GM12878 (cell line): ENCODE data around the gene TSPEAR. TPM values are rescaled to one million over a fixed set of nuclear protein-coding genes. Genes with fewer than 3 reads are reported as not detected.
"Not testable (repeated sequence)": the region's sequence is repeated elsewhere in the genome, so short reads cannot be mapped to it uniquely, and the experiment has no call there.

ENCODE experiments used
- ATAC-seq: fragments of 200-7000 bp; cut with Tn5 transposase; 3 replicates; pipeline ENCODE4 v1.9.1; 2020; ENCODE audit warnings: mild to moderate bottlenecking, moderate library complexity
- BruUV-seq: library from RNA; stranded (reverse); fragments of 400-500 nt; replicated peaks from 2 replicates; lab custom pipeline; 2021; lab: Mats Ljungman, UMichigan
- CTCF ChIA-PET: fragments of 300-600 bp; sonication (Branson Sonifier 250); formaldehyde crosslinking; extraction: SDS; loops from one replicate; lab custom pipeline; 2021; ENCODE audit warnings: inconsistent platforms; lab: Yijun Ruan, JAX
- POLR2A ChIA-PET: fragments of 350-600 bp; formaldehyde crosslinking; extraction: SDS; loops from one replicate; lab custom pipeline; 2021; ENCODE audit warnings: inconsistent platforms; lab: Charles Lee
- RAD21 ChIA-PET: fragments of 300-600 bp; sonication (Branson Sonifier 250); formaldehyde crosslinking; loops from one replicate; lab custom pipeline; 2023; ENCODE audit warnings: antibody characterized with exemption; ENCODE audit not compliant: unreplicated experiment; lab: Charles Lee
- SMC1A ChIA-PET: fragments of 300-600 bp; sonication (Branson Sonifier 250); formaldehyde crosslinking; loops from one replicate; lab custom pipeline; 2023; ENCODE audit not compliant: unreplicated experiment, uncharacterized antibody; lab: Charles Lee
- DNase-seq: peaks from one replicate; pipeline ENCODE4 v3.0.0-alpha.2; 2011; ENCODE audit warnings: low read depth, low spot score
- FAIRE-seq: peaks from 3 replicates; lab custom pipeline; 2011; peaks lifted over from hg19 to GRCh38; lab: Jason Lieb, UNC
- H2AFZ ChIP-seq: 2 replicates; pipeline ENCODE4 v1.6.0; 2011; ENCODE audit warnings: low read depth, low read length, control low read depth; ENCODE audit not compliant: control insufficient read depth
- H3K27ac ChIP-seq: 2 replicates; pipeline ENCODE4 v1.5.1; 2011; ENCODE audit warnings: control low read depth; ENCODE audit not compliant: control insufficient read depth, insufficient read depth
- H3K27me3 ChIP-seq, 2 experiments: replicated peaks in 1 of 2; 2 replicates each; pipeline versions ENCODE4 v1.6.0 to v1.6.1; 2011; ENCODE audit warnings: low read length in 1 of 2; ENCODE audit not compliant: control insufficient read depth in 2 of 2, insufficient read depth in 2 of 2
- H3K36me3 ChIP-seq, 2 experiments: 2 replicates each; pipeline ENCODE4 v1.5.1; 2011; ENCODE audit warnings: low read length in 1 of 2; ENCODE audit not compliant: control insufficient read depth in 2 of 2, insufficient read depth in 2 of 2
- H3K4me1 ChIP-seq: 2 replicates; pipeline ENCODE4 v1.6.1; 2011; ENCODE audit warnings: mild to moderate bottlenecking, low read length, moderate library complexity, mixed read lengths; ENCODE audit not compliant: control insufficient read depth, insufficient read depth
- H3K4me2 ChIP-seq: 2 replicates; pipeline ENCODE4 v1.6.0; 2011; ENCODE audit warnings: control low read depth; ENCODE audit not compliant: control insufficient read depth, insufficient read depth
- H3K4me3 ChIP-seq: fragments of 200-600 bp; sonication (generic); 2 replicates; pipeline ENCODE4 v1.5.1; 2016
- H3K79me2 ChIP-seq: 2 replicates; pipeline ENCODE4 v1.6.0; 2011; ENCODE audit warnings: low read length; ENCODE audit not compliant: control insufficient read depth, insufficient read depth
- H3K9ac ChIP-seq: 2 replicates; pipeline ENCODE4 v1.8.0; 2011; ENCODE audit warnings: low read length, control low read depth, mixed read lengths; ENCODE audit not compliant: control insufficient read depth, insufficient read depth
- H3K9me3 ChIP-seq: replicated peaks from 3 replicates; pipeline ENCODE4 v1.5.1; 2011; ENCODE audit warnings: mild to moderate bottlenecking, low read length; ENCODE audit not compliant: control insufficient read depth, insufficient read depth
- H4K20me1 ChIP-seq: 2 replicates; pipeline ENCODE4 v1.6.0; 2011; ENCODE audit not compliant: control insufficient read depth, insufficient read depth
- RAD21 ChIP-seq: IDR thresholded peaks from 2 replicates; pipeline ENCODE4 v1.6.1; 2011; ENCODE audit warnings: mild to moderate bottlenecking, low read depth, low read length, moderate library complexity; ENCODE audit not compliant: insufficient read depth
- SMC3 ChIP-seq: IDR thresholded peaks from 2 replicates; pipeline ENCODE4 v1.6.1; 2011; ENCODE audit warnings: low read length, improper control_type of control experiment, borderline replicate concordance
- WGBS: methylation state at CpG from one replicate; pipeline ENCODE4 v1.1.6; 2016; ENCODE audit warnings: low lambda C conversion rate; ENCODE audit not compliant: insufficient replicate concordance, insufficient coverage; ENCODE audit errors: missing lambda C conversion rate; 5-methylcytosine and 5-hydroxymethylcytosine counted together
- in situ Hi-C: fragments of 300-500 bp; cut with MboI; formaldehyde crosslinking; loops from 9 replicates; pipeline ENCODE4 v1.14.3; 2018; ENCODE audit warnings: mixed read lengths
- intact Hi-C: fragments of 100-400 bp; cut with micrococcal nuclease; formaldehyde crosslinking; loops from one replicate; pipeline ENCODE4 v1.14.2; 2022; ENCODE audit not compliant: unreplicated experiment
- polyA plus RNA-seq, 11 experiments: library from polyadenylated mRNA; depleted of rRNA in 4 of 11; unstranded in 6 of 11; stranded (reverse) in 5 of 11; fragments of >200 nt; fragmentation: Nextera tagmentation in 4 of 11; fragmentation: Illumina TruSeq in 1 of 11; extraction: Ambion mirVana in 4 of 11; extraction: Trizol in 1 of 11; gene quantifications; 1 replicate in 1 of 11; 2 replicates in 10 of 11; pipeline versions ENCODE4 v1.2.1 to v1.2.3, GENCODE V29; 2011 to 2016; ENCODE audit warnings: inconsistent platforms in 2 of 11, missing spikeins in 2 of 11, low read depth in 1 of 11
- total RNA-seq, 4 experiments: library from RNA; depleted of rRNA in 3 of 4; stranded (reverse); fragments of >200 nt in 3 of 4; fragmentation: Illumina TruSeq in 1 of 4; extraction: Trizol in 1 of 4; gene quantifications; 2 replicates each; pipeline versions ENCODE4 v1.2.1 to v1.2.3, GENCODE V29; 2013 to 2021
- TF ChIP-seq, protein P1 (sequence below), 3 experiments: IDR thresholded peaks in 2 of 3; conservative IDR thresholded peaks in 1 of 3; 2 replicates each; pipeline ENCODE4 v1.5.1; 2011; ENCODE audit warnings: low read depth in 3 of 3, low read length in 3 of 3, mild to moderate bottlenecking in 3 of 3, control low read depth in 2 of 3, moderate library complexity in 2 of 3, inconsistent platforms in 1 of 3, mixed read lengths in 1 of 3; ENCODE audit not compliant: control insufficient read depth in 2 of 3, insufficient read depth in 1 of 3; ENCODE audit errors: extremely low read depth in 1 of 3

TSPEAR gene
- total and polyA plus RNA-seq, 10 of the 15 experiments (the other 5 are each of a cell fraction or from before 2014, with no cell fraction given) = not detected

DNA sequence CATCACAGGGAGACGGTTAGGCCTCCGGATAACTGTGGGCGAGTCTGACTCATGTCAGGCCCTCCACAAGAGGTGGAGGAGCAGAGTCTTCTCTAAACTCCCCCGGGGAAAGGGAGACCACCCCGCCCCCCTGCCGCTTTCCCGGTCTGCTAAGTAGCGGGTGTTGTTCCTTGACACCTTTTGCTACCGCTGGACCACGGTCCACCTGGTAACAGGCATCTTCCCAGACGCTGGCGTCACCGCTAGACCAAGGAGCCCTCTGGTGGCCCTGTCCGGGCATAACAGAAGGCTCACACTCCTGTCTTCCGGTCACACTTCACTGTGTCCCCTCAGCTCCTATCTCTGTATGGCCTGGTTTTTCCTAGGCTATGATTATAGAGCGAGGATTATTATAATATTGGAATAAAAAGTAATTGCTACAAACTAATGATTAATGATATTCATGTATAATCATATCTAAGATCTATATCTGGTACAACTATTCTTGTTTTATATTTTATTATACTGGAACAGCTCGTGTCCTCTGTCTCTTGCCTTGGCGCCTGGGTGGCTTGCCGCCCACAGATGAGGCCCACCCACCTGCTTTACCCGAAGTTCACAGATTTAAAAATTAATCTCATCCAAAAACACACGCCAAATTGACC is 231.7 kb downstream of the TSPEAR start:
- 20% methylated on average over 21 of the region's 21 CpGs for WGBS
- H2AFZ ChIP-seq = not testable (repeated sequence)
- TF ChIP-seq, protein P1, sequence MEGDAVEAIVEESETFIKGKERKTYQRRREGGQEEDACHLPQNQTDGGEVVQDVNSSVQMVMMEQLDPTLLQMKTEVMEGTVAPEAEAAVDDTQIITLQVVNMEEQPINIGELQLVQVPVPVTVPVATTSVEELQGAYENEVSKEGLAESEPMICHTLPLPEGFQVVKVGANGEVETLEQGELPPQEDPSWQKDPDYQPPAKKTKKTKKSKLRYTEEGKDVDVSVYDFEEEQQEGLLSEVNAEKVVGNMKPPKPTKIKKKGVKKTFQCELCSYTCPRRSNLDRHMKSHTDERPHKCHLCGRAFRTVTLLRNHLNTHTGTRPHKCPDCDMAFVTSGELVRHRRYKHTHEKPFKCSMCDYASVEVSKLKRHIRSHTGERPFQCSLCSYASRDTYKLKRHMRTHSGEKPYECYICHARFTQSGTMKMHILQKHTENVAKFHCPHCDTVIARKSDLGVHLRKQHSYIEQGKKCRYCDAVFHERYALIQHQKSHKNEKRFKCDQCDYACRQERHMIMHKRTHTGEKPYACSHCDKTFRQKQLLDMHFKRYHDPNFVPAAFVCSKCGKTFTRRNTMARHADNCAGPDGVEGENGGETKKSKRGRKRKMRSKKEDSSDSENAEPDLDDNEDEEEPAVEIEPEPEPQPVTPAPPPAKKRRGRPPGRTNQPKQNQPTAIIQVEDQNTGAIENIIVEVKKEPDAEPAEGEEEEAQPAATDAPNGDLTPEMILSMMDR (IDR thresholded peaks at IDR 0.05 in 2 of 3, conservative IDR thresholded peaks at IDR 0.05 in 1 of 3; ENCODE audit: control insufficient read depth in 2 of 3, extremely low read depth in 1 of 3, insufficient read depth in 1 of 3, low read depth in 3 of 3, low read length in 3 of 3) = peak; percentile 41 to 64 (median 49)
- TF ChIP-seq SMC3 (peak; percentile 41; the same call in 1 of the 2 replicates), RAD21 (peak; percentile 59)
- TF ChIP-seq, all 136 proteins: peak for 3; not testable (repeated sequence) for 133
- H3K79me2 ChIP-seq, DNase-seq, H3K9ac ChIP-seq, H3K27me3 ChIP-seq, H3K36me3 ChIP-seq, FAIRE-seq, BruUV-seq, in situ Hi-C loops, intact Hi-C loops, H3K4me1 ChIP-seq, H3K27ac ChIP-seq, H4K20me1 ChIP-seq, H3K4me3 ChIP-seq, H3K9me3 ChIP-seq, POLR2A ChIA-PET, H3K4me2 ChIP-seq: not testable (repeated sequence)
- peak; percentile 54; the same call in 2 of the 3 replicates for ATAC-seq
- ChIA-PET SMC1A (interaction anchor here (0.8 to 1.7 kb wide), 2 partner anchors 175 to 314 kb away, joined by 3 read pairs; no protein-coding TSS in a partner anchor), RAD21 (interaction anchor here (0.9 to 1.0 kb wide), 3 partner anchors 140 to 314 kb away, joined by 3 to 4 read pairs (median 3); partner anchors contain the start of gene CFAP410), CTCF (interaction anchor here (0.5 to 2.2 kb wide), 7 partner anchors 9 to 830 kb away, joined by 3 to 14 read pairs (median 4); no protein-coding TSS in a partner anchor)
